ENCODE results near the gene ADAM12. TPM values are rescaled to one million over a fixed set of nuclear protein-coding genes. Genes with fewer than 3 reads are reported as not detected.

The ADAM12 gene
- total RNA-seq, 2 donors from 2014 or later, result 0.46 TPM; not detected in 1

DNA sequence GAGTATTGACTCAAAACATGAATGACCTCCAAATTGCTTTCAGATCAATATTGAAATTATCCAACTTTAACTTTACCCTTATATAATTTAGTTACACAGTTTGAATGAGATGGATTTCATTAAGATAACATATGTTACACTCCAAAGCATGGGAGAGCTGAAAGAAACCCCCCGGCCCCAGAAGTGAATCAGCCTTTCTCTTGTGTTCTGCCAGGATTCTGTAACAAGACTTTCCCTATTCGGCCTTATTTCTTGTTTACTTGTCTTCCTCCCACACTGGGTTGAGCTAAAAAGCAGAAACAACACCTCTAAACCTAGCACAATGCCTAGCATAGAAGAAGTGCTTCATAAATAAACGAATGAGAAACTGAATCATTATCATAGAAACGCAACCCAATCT lies 224.8 kb downstream of the ADAM12 start:
- H3K27me3 ChIP-seq (ENCODE audit: control insufficient read depth, insufficient read depth, low read length, poor library complexity, severe bottlenecking), result peaks cover 1% of the 10 kb centered on the region
- no peak overlapping the region for H3K4me3 ChIP-seq (ENCODE audit: low read length)
- no peaks in the 10 kb centered on the region for H3K36me3 ChIP-seq (ENCODE audit: control insufficient read depth, insufficient read depth, low read length)
- H3K4me1 ChIP-seq (ENCODE audit: control insufficient read depth, insufficient read depth, low read length), result no peaks in the 10 kb centered on the region
- TF ChIP-seq, protein P1, sequence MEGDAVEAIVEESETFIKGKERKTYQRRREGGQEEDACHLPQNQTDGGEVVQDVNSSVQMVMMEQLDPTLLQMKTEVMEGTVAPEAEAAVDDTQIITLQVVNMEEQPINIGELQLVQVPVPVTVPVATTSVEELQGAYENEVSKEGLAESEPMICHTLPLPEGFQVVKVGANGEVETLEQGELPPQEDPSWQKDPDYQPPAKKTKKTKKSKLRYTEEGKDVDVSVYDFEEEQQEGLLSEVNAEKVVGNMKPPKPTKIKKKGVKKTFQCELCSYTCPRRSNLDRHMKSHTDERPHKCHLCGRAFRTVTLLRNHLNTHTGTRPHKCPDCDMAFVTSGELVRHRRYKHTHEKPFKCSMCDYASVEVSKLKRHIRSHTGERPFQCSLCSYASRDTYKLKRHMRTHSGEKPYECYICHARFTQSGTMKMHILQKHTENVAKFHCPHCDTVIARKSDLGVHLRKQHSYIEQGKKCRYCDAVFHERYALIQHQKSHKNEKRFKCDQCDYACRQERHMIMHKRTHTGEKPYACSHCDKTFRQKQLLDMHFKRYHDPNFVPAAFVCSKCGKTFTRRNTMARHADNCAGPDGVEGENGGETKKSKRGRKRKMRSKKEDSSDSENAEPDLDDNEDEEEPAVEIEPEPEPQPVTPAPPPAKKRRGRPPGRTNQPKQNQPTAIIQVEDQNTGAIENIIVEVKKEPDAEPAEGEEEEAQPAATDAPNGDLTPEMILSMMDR (conservative IDR thresholded peaks at IDR 0.05), result no peak
- Mint-ChIP-seq H3K9me3 (peaks cover 11% of the 10 kb centered on the region), H3K4me3 (no peak overlapping the region), H3K36me3 (ENCODE audit: low read depth) (no peaks in the 10 kb centered on the region), H3K4me1 (no peaks in the 10 kb centered on the region), H3K27me3 (ENCODE audit: insufficient read depth) (peaks cover 36% of the 10 kb centered on the region), H3K27ac (no peak overlapping the region)
- 89 to 93% methylated on average over 2 to 4 of the region's 4 CpGs for WGBS, 2 experiments (ENCODE audit: insufficient coverage in 1 of 2, insufficient read length in 1 of 2)
- DNase-seq, result no peak
- H3K27ac ChIP-seq (ENCODE audit: low read depth, low read length), result no peak overlapping the region
- no peak overlapping the region for H3K9ac ChIP-seq (ENCODE audit: extremely low read depth, low read length, poor library complexity, severe bottlenecking)
- H3K9me3 ChIP-seq (ENCODE audit: control insufficient read depth, low read length), result no peaks in the 10 kb centered on the region

DNA sequence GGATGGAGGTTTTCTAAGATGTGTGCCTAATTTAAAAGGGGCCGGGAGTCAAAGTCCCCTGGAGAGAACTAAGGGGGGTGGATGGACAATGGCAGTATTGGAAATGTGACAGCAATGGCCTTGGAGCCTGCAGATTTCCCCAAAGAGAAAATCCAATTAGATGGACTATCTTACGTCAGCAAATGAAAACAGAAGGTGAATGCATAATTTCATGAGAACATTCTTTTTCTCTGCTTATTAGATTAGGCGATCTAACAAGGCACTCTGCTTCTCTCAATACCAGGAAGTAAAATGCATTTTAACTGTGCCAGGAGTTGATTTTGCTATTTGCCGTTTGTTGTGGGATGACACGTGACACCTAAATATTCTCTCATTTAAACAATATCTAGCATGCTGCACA lies 226.6 kb downstream of the ADAM12 start:
- Mint-ChIP-seq H3K27ac (no peak overlapping the region), H3K9me3 (peaks cover 11% of the 10 kb centered on the region), H3K36me3 (ENCODE audit: low read depth) (no peaks in the 10 kb centered on the region), H3K4me3 (no peak overlapping the region), H3K27me3 (ENCODE audit: insufficient read depth) (peaks cover 55% of the 10 kb centered on the region), H3K4me1 (peaks cover 8% of the 10 kb centered on the region)
- Histone ChIP-seq H3K4me1 (ENCODE audit: control insufficient read depth, insufficient read depth, low read length) (no peaks in the 10 kb centered on the region), H3K27me3 (ENCODE audit: control insufficient read depth, insufficient read depth, low read length, poor library complexity, severe bottlenecking) (peaks cover 20% of the 10 kb centered on the region), H3K36me3 (ENCODE audit: control insufficient read depth, insufficient read depth, low read length) (no peaks in the 10 kb centered on the region), H3K9me3 (ENCODE audit: control insufficient read depth, low read length) (no peaks in the 10 kb centered on the region), H3K4me3 (ENCODE audit: low read length) (no peak overlapping the region), H3K27ac (ENCODE audit: low read depth, low read length) (no peak overlapping the region), H3K9ac (ENCODE audit: extremely low read depth, low read length, poor library complexity, severe bottlenecking) (no peak overlapping the region)
- DNase-seq, result no peak
- TF ChIP-seq, protein P1 (conservative IDR thresholded peaks at IDR 0.05), result no peak
- WGBS, 2 experiments (ENCODE audit: insufficient coverage in 1 of 2, insufficient read length in 1 of 2), result 85 to 90% methylated on average over 3 to 5 of the region's 5 CpGs

DNA sequence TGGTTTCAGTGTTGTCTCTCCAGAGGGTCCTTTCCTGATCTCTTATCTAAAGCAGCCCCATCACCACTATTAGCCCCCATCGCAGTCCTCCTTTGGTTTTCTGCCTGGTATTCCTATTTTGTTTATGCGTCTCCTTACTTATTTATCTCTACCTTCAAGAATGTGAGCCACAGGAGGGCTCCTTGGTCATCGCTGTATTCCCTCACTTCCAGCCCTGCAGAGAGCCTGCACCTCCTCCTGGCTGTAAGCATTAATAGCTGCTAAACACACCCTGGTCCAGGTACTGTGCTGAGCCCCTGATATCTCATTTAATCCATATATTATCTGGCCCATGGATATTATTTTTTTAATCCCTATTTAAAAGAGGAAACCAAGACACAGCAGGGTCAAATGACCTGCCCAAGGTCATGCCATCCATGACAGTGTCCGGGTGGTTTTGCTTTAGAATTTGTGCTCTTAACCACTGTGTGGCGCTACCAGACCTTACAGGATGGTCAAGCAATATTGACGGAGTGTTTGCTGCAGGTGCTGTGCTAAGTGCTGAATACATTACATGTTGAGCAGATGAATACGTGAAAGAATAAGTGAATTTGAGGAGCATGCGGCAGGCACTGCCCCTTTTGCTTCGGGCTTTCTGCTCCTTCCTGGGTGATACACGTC lies 227.2 kb downstream of the ADAM12 start:
- Histone ChIP-seq H3K4me3 (ENCODE audit: low read length) (no peak overlapping the region), H3K9ac (ENCODE audit: extremely low read depth, low read length, poor library complexity, severe bottlenecking) (no peak overlapping the region), H3K27ac (ENCODE audit: low read depth, low read length) (no peak overlapping the region), H3K36me3 (ENCODE audit: control insufficient read depth, insufficient read depth, low read length) (no peaks in the 10 kb centered on the region), H3K9me3 (ENCODE audit: control insufficient read depth, low read length) (no peaks in the 10 kb centered on the region), H3K4me1 (ENCODE audit: control insufficient read depth, insufficient read depth, low read length) (no peaks in the 10 kb centered on the region), H3K27me3 (ENCODE audit: control insufficient read depth, insufficient read depth, low read length, poor library complexity, severe bottlenecking) (peaks cover 25% of the 10 kb centered on the region)
- TF ChIP-seq, protein P1 (conservative IDR thresholded peaks at IDR 0.05), result peak; percentile 76
- H3K36me3 Mint-ChIP-seq (ENCODE audit: low read depth), result no peaks in the 10 kb centered on the region
- 69 to 71% methylated on average over 10 of the region's 10 CpGs for WGBS, 2 experiments (ENCODE audit: insufficient coverage in 1 of 2, insufficient read length in 1 of 2)
- peak; percentile 65 for DNase-seq
- H3K27ac Mint-ChIP-seq, result no peak overlapping the region
- peaks cover 12% of the 10 kb centered on the region for H3K4me1 Mint-ChIP-seq
- H3K9me3 Mint-ChIP-seq, result peaks cover 11% of the 10 kb centered on the region
- peaks cover 57% of the 10 kb centered on the region for H3K27me3 Mint-ChIP-seq (ENCODE audit: insufficient read depth)
- H3K4me3 Mint-ChIP-seq, result no peak overlapping the region

Measured in endodermal cell (in vitro differentiated cells).